Ovary (tissue), 3 donors: ENCODE measurements around the gene YIPF4.

ENCODE experiments used
- EP300 ChIP-seq: sonication (generic); formaldehyde crosslinking; IDR thresholded peaks from one replicate; pipeline ENCODE4 v1.6.1; 2017; ENCODE audit warnings: antibody characterized with exemption
- POLR2A ChIP-seq: fragments of 450-650 bp; IDR thresholded peaks from one replicate; pipeline ENCODE4 v1.6.1; 2017; ENCODE audit warnings: antibody characterized with exemption, mild to moderate bottlenecking, moderate library complexity
- TF ChIP-seq, protein P1 (sequence below), 3 donors: fragments of 450-650 bp in 2 of 3; fragments of 200-600 bp in 1 of 3; IDR thresholded peaks; one replicate each; pipeline versions ENCODE4 v1.5.1 to v1.8.0; 2016 to 2022; ENCODE audit warnings: antibody characterized with exemption in 3 of 3, mild to moderate bottlenecking in 1 of 3
- donor health status: DM: no; HTN: no; CAD: no.

GRCh38 chr2:32264422-32265105, 13.1 kb upstream of the YIPF4 start, which contains the start of gene NLRC4:
- TF ChIP-seq, protein P1, sequence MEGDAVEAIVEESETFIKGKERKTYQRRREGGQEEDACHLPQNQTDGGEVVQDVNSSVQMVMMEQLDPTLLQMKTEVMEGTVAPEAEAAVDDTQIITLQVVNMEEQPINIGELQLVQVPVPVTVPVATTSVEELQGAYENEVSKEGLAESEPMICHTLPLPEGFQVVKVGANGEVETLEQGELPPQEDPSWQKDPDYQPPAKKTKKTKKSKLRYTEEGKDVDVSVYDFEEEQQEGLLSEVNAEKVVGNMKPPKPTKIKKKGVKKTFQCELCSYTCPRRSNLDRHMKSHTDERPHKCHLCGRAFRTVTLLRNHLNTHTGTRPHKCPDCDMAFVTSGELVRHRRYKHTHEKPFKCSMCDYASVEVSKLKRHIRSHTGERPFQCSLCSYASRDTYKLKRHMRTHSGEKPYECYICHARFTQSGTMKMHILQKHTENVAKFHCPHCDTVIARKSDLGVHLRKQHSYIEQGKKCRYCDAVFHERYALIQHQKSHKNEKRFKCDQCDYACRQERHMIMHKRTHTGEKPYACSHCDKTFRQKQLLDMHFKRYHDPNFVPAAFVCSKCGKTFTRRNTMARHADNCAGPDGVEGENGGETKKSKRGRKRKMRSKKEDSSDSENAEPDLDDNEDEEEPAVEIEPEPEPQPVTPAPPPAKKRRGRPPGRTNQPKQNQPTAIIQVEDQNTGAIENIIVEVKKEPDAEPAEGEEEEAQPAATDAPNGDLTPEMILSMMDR (IDR thresholded peaks at IDR 0.05) = no peak
- TF ChIP-seq POLR2A (no peak), EP300 (no peak)
